NCI-H1930 (cell line): ENCODE results near the gene RPS6KL1.

Experiments used
- DNase-seq, 2 experiments: peaks; one replicate each; lab custom pipeline; 2025; lab: John Stamatoyannopoulos, UW

The RPS6KL1 gene, protein sequence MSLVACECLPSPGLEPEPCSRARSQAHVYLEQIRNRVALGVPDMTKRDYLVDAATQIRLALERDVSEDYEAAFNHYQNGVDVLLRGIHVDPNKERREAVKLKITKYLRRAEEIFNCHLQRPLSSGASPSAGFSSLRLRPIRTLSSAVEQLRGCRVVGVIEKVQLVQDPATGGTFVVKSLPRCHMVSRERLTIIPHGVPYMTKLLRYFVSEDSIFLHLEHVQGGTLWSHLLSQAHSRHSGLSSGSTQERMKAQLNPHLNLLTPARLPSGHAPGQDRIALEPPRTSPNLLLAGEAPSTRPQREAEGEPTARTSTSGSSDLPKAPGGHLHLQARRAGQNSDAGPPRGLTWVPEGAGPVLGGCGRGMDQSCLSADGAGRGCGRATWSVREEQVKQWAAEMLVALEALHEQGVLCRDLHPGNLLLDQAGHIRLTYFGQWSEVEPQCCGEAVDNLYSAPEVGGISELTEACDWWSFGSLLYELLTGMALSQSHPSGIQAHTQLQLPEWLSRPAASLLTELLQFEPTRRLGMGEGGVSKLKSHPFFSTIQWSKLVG

DNA sequence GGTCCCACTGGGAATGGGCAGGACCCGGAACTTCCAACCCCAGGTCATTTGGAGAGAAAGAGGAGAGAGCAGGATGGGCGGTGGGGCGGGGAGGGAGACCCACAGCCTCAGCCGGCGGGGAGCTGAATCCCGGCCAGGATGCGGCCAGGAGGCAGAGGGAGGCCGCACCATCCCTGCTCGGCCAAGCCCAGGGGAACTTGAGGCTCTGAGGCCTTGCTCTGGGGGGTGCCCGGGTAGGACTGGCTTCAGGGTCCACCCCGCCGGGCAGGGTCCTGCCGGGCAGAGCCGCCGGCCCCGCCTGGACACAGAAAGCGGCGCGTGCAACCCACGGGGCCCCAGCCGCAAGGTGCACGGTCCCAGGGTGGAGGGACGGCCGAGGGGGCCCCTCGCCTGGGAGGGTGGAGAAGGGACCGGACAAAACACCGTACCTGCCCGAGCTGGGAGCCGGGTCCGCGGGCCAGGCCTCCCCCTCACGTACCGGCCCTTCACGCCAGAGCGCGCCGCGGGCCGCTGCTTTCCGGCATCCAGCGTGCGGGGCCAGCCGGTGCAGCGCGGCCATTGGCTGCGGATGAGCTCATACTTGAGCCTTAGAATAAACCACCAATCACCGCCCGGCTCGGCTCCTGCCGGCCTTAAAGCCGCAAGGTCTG lies at the start of gene RPS6KL1:
TSS of gene RPS6KL1 (minus strand) at position 509 of the 650 bp plus-strand sequence. CDS start 1,719 bp downstream, outside the sequence.
- peak; percentile 78 to 82 for DNase-seq

DNA sequence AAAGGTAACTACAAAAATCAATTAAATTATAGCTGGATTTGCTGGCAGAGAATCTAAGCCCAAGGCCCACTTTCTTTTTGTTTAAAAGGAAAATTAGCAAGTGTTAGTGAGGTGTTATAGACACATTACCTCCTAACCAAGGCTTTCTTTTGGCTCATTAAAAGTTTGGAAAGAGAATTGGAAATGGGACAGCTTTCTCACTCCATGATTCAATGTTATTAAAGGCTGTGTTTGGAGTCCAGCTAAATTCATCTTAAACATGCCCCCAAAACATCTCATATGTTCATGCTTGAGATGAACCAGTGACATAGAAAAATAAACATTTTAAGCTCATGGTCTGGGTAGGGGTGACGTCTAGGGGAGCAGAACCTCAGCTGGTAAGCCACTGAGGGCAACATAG lies 45.8 kb upstream of the RPS6KL1 start:
- DNase-seq: no peak

DNA sequence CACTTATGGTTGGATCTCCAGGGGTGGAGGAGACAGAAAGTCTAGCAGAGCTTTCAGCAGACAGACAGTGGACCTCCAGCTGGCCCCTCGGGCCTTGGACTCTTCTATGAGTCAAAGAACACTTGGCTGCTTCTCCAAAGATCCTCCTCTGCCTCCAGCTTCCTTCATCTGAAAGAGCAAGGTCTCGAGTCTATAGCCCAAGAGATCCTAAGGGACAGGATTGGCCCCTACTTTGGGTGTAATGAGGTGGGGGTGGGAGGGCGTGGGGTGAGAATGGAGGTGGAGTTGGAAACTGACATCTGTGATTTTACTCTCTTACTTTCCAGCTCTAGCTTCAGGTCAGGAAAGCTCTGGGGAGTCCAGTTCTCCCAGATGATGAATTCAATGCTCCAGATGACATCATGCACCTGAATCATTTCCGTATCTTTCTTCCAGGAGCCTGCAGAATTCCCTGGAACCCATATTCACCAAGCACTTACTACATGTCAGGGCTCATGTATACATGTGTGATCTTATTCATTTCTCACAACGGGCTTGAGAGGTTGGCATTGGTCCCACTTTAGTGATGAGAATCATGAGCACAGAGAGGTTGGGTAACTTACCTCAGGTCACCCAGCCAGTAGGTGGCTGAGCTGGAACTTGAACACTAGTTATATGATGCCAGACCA lies 42.6 kb upstream of the RPS6KL1 start:
- no peak for DNase-seq

DNA sequence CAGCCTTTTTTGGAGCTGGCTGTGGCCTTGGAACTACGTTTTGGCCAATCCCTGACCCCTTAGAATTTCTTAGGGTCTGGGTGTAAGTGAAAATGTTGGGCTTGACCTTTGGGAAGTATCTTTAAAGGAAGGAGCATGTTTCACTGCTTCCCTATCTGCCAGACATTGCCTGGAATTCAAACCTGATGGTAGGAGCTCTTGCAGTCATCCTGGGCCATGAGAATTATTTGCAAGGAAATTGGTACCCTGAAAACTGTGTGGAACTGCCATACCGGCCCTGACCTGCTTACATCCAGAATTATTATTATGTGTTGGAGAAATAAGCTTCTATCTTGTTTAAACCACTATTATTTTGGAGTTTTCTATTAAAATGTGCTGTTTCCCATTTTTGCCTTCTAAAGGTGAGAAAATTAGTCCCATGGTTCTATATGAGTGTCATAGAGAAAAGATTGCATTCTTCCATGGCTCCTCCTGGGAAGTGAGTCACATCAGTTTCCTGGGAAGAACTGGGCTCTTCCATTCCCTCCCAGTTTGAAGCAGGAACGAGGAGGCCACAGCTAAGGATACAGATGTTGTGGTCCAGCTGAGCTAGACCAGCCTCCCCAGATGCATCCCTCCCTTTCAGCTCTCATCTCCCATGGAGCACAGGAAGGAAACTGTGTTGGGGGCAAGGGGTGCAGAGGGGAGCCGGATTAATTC lies 41.9 kb upstream of the RPS6KL1 start:
- DNase-seq: no peak

DNA sequence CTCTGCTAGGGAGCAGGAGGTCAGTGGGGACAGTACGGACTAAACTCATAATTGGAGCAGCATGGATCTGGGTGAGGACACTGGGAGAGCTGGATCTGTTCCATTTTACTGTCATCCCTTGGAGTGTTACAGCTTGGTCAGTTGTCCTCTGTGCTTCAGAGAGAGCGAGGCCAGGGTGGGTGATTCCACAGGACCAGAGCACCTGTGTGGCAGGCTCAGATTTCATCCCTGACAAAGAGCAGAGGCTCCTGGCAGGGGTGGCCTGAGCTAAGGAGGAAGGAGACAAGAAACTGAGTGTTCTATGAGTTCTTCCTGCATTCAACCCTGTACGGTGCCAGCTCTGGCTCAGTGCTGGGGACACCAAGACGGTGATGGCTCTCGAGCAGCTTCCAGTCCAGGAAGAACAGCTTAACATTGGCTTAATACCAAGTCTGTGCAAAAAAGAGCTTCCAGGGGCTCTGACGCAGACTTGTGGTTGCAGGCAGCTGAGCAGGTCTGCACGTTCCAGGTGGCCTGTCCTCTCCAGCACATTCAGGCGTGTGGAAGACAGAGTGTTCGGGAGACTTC lies 40.7 kb upstream of the RPS6KL1 start:
- DNase-seq: no peak

DNA sequence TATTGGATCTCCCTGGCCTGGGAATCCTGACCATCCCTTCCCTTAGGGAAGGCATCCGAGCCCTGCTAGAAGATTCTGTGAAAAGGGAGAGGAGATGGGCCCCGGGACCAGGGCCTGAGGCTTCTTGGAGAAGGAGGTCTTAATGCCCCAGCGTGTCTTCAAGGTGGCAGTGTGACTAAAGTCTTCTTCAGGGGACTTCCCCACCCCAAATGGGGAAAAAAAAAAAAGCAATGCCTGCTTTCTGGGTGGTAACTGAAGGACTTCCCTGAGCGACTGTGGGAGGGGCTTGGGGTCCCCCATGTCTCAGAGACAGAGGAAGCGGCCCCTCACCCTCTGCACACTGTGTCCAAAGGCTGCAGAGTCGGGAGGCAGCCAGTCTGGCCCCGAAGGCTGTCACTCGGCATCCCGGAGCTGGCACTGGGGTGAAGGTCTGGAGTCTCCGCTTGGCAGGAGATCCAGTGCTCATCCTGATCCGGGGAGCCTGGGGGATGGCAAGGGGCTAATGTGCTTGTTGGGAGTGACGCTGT lies 40.2 kb upstream of the RPS6KL1 start:
- DNase-seq: no peak

DNA sequence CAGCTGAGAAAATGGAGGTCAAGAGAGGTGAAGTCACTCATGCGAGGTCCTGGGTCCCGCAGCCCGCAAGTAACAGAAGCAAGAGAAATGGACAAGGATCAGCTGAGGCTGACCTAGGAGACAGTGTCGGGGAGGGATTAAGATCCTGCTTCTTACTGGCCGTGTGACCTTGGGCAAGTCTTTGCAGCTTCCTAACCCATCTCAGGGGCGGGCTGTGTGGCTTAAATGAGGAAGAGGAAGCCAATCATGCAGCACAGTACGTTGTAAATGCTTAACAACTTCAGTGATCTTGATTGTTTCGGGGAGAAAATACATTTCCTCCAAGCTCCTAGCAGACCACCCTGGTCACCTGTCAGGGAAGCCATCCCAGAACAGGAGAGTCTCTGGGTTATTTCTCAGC lies 39.4 kb upstream of the RPS6KL1 start:
- no peak for DNase-seq

DNA sequence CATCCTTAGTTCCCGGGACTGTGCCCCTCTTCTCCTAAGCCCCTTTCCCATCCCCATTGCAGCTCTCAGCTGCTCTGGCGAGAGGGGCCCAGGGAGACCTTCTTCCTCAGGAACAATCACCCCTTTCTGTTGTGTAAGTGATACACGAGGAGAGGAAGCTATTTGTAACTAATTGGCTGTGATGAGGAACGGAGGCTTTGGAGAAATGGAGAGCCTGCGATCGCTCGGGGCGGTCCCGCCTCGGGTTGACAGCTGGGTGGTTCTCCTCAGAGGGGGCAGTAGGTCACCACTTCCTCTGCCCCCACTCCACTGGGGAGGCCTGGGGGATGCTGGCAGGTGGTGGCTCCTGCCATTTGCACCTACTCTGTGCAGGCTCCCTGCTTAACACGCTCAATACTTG lies 39.0 kb upstream of the RPS6KL1 start:
- no peak for DNase-seq

DNA sequence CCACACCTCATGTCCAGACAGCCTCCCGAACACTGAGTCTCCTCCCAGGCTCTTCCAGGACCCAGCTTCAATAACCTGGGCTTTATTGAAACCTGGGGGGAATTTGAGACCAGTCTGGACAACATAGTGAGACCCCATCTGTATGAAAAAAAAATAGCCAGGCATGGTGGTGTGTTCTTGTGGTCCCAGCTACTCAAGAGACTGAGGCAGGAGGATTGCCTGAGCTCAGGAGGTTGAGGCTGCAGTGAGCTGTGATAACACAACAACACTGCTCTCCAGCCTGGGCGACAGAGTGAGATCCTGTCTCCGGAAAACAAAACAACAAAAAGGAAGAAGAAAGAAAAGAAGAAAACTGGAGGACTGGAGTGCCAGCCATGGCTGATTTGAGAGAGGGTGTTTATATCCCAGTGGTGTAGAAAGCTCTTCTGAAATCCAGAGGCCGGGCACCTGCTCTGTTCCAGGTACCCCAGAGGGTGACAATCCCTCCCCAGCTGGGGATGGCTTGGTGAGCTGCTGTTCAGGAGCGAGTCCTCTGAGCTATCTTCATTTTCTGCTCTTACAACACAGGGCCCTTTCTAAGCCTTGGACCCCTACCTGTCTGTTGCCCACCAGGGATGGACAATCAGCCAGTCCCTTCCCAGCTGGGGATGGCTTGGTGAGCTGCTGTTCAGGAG lies 38.3 kb upstream of the RPS6KL1 start:
- no peak for DNase-seq

DNA sequence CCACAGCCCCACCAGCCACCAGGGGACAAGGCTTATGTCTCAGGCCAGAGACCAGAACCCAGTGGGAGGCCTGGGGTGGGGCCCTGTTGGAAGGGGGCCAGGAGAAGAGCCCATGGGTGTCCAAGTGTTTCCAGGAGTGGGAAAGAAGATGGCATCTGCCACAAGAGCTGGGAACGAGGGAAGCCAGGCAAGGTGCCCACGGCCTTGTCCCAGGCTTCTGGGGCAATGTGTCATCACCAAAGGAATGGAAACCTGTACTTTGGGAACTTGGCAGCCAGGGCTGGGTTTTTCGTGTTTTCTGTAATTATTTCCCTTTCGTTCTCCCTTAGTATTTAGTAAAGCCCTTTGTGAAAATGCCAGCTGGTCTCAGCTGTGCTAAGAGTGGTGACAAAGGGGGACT lies 37.7 kb upstream of the RPS6KL1 start:
- DNase-seq: no peak

DNA sequence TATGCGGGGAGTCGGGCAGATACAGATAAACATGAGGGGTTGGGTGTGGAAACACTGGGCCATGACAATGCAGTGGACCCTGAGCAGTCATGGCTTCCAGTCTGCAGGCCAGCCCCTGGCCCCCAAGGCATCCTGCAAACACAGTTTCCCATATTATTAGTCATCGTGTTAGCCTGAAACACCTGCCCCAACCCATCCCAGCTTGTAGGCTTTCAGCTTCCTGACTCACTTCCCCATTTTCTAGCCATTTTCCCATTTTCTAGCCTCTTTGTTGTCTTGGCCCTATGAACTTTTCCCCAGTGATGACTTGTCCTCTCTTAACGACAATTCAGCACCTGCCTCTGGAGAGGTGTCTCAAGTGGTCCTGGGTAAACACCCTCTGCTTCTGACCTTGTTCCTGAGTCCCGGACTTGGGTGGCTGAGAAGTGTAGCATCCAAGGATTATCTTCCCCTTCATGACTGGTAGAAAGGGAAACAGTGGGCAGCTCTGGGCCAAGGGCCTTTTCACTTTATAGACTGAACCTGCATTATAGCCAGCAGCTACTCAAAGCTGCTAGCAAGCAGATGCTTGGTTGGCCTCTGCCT lies 36.6 kb upstream of the RPS6KL1 start:
- no peak for DNase-seq

DNA sequence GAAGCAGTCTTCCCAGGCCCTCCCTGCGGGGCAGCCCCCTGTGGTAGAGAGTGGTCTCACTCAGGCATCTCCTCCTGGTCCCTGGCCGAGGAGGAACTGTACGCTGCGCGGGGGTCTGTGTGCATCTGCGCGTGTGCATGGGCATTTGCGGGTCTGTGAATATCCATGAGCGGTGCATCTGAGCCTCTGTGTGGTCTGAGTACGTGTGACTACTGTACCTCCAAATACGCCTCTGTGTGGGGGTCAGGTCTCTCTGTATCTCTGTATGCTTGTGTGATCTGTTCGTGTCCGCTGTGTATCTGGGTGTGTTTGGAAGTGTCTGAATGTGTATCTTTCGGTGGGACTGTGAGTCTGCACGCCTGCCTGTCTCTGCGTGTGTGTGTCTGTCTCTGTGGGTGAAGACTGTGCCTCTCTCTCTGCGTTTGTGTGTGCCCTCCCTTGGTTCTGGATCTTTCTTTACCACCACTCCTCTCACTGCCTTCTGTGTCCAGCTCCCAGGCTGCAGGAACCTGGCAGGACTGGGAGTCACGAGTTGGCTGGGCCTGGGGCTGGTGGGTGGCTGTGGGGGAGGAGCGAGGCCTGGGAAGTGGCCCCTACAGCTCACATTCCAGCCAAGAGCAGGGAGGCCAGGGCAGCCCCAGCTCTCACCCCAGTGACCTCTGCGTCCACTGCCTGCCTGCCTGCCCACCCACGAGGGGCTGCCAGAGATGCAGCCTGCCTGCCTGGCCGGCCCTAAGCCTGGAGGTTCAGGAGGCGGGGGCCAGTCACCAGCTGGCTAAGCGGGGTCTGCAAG lies 33.4 kb upstream of the RPS6KL1 start:
- no peak for DNase-seq

DNA sequence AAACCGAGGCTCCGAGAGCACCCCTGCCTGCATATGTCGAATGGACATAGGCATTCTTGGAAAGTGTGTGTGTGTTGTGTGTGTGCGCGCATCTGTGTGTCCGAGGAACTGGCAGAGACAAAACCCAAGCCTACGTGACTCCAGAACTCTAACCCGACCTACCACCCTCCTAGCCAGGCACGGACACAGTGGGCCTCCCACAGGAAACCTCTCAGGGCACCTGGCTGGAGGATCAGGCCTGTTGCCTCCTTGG lies 32.9 kb upstream of the RPS6KL1 start:
- no peak for DNase-seq

DNA sequence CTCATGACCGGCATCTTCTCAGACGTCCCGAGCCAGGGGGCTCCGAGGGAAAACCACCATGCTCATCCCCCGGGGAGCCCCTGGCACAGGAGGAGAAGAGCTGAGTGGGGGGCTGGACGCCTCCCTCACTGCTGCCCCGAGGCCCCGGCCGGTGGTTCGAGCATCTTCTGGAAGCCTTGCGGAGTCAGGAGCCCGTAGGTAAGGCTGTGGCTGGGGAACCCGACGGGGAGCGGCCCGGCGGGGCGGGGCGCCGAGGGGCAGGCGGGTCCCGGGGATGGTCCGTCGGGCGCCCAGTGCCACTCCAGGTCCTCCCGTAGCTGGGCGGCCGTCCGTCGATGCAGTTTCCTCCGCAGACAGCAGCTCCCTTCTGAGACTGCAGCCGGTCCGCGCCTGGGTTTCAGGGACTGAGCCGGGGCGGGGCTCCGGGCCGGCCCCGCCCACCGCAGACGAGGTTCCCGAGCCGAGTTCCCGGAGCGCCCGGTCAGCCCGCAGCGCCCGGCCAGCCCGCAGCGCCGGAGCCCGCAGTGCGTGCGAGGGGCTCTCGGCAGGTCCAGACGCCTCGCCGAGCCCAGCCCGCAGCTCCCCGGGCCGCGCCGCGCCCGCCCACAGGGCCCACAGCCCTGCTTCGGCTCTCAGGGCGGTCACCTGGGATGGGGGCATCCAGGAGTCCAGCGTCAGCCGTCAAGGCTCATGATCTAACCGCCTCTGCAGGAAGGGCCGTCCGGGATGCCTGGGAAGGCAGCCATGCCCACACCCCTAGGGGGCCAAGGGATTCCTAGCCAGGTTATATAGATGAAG lies 32.4 kb upstream of the RPS6KL1 start, which contains the start of gene PGF:
TSS of gene PGF (minus strand) at position 369 of the 798 bp plus-strand sequence. CDS start at position 14, 355 bp downstream.
- DNase-seq: peak in 1 of 2 experiments; percentile 39

DNA sequence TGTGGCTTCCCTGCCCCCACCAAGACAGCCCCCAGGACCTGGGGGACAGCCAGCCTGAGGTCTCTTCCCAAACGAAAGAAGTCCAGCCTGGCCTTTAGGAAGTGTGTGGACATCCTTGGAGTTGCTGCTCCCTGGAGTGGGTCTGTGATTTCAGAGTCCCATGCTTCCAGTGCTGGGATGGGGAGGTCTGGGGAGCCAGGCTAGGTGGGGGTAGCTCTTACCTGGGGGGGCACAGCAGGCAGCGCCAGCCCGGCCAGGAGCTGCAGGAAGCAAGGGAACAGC lies 31.8 kb upstream of the RPS6KL1 start:
- no peak for DNase-seq

DNA sequence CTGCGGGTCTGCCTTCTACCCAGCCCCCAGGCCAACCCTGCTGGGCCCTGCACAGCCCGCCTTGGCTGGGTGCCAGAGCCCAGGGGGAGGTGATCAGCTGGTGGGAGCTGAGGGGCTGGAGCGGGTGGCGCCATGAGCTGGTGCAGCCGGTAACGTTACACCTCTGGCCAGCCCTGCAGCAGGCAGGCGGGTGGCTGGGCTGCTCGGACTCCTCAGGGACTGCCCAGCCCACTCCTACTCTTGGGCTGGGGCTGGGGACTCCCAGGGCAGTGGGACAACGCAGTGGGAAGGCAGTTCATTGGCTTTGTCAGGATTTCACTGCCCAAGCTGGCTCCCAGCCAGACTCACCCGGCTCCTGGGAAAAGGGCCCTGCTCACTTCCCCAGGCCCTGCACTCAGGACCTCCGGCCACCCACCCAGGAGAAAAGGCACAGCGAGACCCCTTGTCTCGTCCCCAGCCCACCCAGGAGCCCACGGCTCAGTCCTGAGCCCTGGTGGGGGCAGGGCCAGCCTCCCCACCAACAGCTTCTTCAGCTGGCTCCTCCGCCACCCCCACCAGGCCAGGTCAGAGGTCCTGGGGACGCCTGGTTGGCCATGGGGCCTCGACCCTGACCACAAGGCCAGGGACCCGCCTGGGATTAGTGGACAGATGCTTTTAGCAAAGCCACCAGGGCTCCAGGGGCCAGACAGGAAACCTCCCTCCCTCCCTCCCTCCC lies 31.3 kb upstream of the RPS6KL1 start:
- no peak for DNase-seq

DNA sequence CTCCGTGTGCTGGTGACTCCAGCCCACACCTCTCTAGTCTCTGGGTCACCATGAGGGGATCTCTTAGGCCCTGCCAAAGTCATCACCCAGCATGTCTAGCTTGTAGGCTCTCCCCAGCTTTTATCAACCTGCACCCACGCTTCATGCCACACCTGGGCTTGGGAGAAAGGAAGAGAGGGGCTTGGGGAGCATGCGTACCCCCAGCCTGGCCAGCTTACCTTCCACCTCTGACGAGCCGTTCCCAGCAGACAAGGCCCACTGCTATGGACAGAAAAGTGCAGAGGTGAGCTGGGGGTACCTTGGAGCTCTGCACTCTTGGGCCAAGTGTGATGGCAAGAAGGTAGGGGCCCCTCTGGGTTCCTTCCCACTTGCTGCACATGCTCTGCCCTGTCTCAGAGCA lies 30.6 kb upstream of the RPS6KL1 start:
- DNase-seq: no peak

DNA sequence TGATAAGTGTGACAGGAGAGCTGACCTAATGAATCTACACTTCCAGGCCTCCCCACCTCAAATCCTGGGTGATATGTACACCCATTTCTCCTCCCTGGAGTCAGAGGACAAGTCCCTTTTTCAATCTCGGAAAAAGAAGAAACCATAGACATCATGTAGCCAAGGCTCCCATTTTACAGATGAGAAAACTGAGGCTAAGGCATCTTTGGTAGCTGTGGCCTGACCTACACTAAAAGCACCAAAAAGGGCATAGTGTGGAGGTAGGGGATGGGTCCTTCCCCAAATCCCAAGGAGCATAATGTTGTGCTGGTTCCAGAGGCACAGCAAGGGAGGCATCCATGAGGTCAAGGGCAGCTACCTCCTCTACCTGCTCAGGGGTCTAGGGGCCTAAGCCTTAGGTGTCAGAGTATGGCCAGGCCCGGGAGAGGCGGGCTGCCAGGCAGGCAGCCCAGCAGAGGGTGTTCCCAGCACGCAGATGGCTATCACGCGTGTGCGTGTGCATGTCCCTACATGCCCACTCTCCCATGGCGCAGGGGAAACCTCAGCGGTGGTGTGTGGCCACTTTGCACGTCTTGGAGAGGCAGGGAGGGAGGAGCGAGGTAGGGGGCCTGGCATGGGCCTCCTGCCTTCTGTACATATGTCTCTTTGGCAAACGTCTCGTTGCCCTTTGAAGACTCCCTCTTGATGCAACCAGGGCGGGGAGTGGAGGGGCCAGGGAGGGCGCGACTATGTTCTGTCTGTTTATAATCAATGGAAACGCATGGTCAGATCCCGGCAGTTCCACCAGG lies 29.8 kb upstream of the RPS6KL1 start:
- no peak for DNase-seq
